ENCODE measurements around the gene PRR35.
"Not testable (repeated sequence)": the region's sequence is repeated elsewhere in the genome, so short reads cannot be mapped to it uniquely, and the experiment has no call there.

Gene PRR35

GRCh38 chr16:595942-596735, 35.9 kb downstream of the PRR35 start:
- DNase-seq (ENCODE audit: low read depth), result no peak

GRCh38 chr16:596736-597060, 36.5 kb downstream of the PRR35 start:
- DNase-seq (ENCODE audit: low read depth), result no peak

GRCh38 chr16:597655-598054, 37.5 kb downstream of the PRR35 start:
- not testable (repeated sequence) for DNase-seq (ENCODE audit: low read depth)

GRCh38 chr16:598823-599739, 38.9 kb downstream of the PRR35 start:
- no peak for DNase-seq (ENCODE audit: low read depth)

- no peak for DNase-seq (ENCODE audit: low read depth)
These were observed 40.6 kb downstream of the PRR35 start for GRCh38 chr16:600781-601180.

- no peak for DNase-seq (ENCODE audit: low read depth)
These were observed 43.7 kb downstream of the PRR35 start for GRCh38 chr16:603933-604332.

GRCh38 chr16:606656-607307, 46.6 kb downstream of the PRR35 start:
- DNase-seq (ENCODE audit: low read depth), result no peak

GRCh38 chr16:608019-608418, 47.8 kb downstream of the PRR35 start:
- no peak for DNase-seq (ENCODE audit: low read depth)

GRCh38 chr16:609316-609715, 49.1 kb downstream of the PRR35 start:
- DNase-seq (ENCODE audit: low read depth), result no peak

- no peak for DNase-seq (ENCODE audit: low read depth)
These were observed 49.8 kb downstream of the PRR35 start for GRCh38 chr16:609984-610383.

GRCh38 chr16:610513-611381, 50.6 kb downstream of the PRR35 start:
- DNase-seq (ENCODE audit: low read depth), result peak; percentile 23

GRCh38 chr16:615122-615521, 54.9 kb downstream of the PRR35 start:
- no peak for DNase-seq (ENCODE audit: low read depth)

Measured in stimulated activated CD8-positive, alpha-beta memory T cell treated with anti-CD3 and anti-CD28 coated beads, Interleukin-12 subunit alpha, Interleukin-12 subunit beta, amount 100 ng/mL, for 4 hours (primary cell).